Tibial artery (tissue), 4 donors: ENCODE measurements around the gene BCL11B.

Experiments used
- DNase-seq, 2 donors: peaks; one replicate each; pipeline ENCODE4 v3.0.0-alpha.2; 2019
- H3K27ac ChIP-seq, 2 donors: fragments of 200-600 bp; sonication (generic) in 1 of 2; 1 replicate in 1 of 2; 2 replicates in 1 of 2; pipeline ENCODE4 v1.5.1; 2018 to 2019; ENCODE audit warnings: mild to moderate bottlenecking in 1 of 2
- H3K27me3 ChIP-seq, 2 donors: fragments of 200-600 bp; sonication (generic) in 1 of 2; one replicate each; pipeline versions ENCODE4 v1.5.1 to v1.6.0; 2016 to 2019
- H3K36me3 ChIP-seq, 3 donors: fragments of 200-600 bp; sonication (generic) in 2 of 3; one replicate each; pipeline ENCODE4 v1.5.1; 2016 to 2019; ENCODE audit warnings: mild to moderate bottlenecking in 2 of 3
- H3K4me1 ChIP-seq, 4 donors: fragments of 200-600 bp; sonication (generic) in 2 of 4; 1 replicate in 3 of 4; 2 replicates in 1 of 4; pipeline ENCODE4 v1.5.1; 2016 to 2019
- H3K4me3 ChIP-seq, 2 donors: fragments of 200-600 bp; sonication (generic) in 1 of 2; 1 replicate in 1 of 2; 2 replicates in 1 of 2; pipeline ENCODE4 v1.5.1; 2018 to 2019; ENCODE audit warnings: mild to moderate bottlenecking in 2 of 2
- H3K9me3 ChIP-seq, 3 donors: fragments of 200-600 bp; sonication (generic) in 1 of 3; one replicate each; pipeline ENCODE4 v1.5.1; 2016 to 2019
- intact Hi-C: fragments of 100-400 bp; cut with DNase I; formaldehyde crosslinking; loops from one replicate; pipeline ENCODE4 v1.15.0; 2023; ENCODE audit warnings: low total_unique reads
- TF ChIP-seq, protein P1 (sequence below), 2 experiments: fragments of 200-600 bp in 1 of 2; fragments of 450-650 bp in 1 of 2; IDR thresholded peaks; one replicate each; pipeline ENCODE4 v1.5.1; 2017 to 2019; ENCODE audit warnings: antibody characterized with exemption in 2 of 2, mild to moderate bottlenecking in 1 of 2, moderate library complexity in 1 of 2

BCL11B gene

DNA sequence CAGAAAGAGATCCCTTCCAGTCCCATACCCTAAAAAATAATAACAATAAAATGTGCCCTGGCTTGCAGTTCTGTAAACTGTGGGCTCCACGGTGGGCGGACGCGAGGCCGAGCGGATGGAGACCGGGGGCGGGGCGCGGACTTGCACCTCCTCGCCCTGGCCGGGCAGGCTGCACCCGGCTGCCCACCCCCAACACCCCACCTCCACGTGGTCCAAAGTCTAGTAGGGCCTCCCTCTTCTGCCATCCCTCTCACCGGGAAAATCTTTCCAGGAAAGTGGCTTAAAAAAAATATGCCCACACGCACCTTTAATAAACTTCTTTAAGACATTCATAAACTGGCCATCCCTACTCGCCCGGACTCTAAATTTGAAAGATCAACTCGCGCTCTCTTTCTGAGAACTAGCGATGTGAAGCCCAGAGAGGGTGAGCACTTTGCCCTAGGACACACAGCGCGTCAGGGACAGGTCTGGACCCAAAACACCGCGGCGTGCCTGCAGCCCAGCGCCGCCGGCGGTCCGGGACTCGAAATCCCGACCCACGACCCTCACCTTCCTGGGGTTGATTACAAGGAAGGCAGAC is 1.9 kb upstream of the BCL11B start:
- DNase-seq = no peak
- Histone ChIP-seq H3K4me3 (peak overlapping the region; percentile 22 to 37), H3K36me3 (no peaks in the 10 kb centered on the region), H3K27me3 (peaks cover 0 to 70% of the 10 kb centered on the region in 2 donors), H3K9me3 (no peaks in the 10 kb centered on the region), H3K4me1 (peaks cover 0 to 54% (median 46%) of the 10 kb centered on the region in 4 donors), H3K27ac (no peak overlapping the region)
- intact Hi-C loops = no loop called here
- TF ChIP-seq, protein P1, sequence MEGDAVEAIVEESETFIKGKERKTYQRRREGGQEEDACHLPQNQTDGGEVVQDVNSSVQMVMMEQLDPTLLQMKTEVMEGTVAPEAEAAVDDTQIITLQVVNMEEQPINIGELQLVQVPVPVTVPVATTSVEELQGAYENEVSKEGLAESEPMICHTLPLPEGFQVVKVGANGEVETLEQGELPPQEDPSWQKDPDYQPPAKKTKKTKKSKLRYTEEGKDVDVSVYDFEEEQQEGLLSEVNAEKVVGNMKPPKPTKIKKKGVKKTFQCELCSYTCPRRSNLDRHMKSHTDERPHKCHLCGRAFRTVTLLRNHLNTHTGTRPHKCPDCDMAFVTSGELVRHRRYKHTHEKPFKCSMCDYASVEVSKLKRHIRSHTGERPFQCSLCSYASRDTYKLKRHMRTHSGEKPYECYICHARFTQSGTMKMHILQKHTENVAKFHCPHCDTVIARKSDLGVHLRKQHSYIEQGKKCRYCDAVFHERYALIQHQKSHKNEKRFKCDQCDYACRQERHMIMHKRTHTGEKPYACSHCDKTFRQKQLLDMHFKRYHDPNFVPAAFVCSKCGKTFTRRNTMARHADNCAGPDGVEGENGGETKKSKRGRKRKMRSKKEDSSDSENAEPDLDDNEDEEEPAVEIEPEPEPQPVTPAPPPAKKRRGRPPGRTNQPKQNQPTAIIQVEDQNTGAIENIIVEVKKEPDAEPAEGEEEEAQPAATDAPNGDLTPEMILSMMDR (IDR thresholded peaks at IDR 0.05) = no peak

DNA sequence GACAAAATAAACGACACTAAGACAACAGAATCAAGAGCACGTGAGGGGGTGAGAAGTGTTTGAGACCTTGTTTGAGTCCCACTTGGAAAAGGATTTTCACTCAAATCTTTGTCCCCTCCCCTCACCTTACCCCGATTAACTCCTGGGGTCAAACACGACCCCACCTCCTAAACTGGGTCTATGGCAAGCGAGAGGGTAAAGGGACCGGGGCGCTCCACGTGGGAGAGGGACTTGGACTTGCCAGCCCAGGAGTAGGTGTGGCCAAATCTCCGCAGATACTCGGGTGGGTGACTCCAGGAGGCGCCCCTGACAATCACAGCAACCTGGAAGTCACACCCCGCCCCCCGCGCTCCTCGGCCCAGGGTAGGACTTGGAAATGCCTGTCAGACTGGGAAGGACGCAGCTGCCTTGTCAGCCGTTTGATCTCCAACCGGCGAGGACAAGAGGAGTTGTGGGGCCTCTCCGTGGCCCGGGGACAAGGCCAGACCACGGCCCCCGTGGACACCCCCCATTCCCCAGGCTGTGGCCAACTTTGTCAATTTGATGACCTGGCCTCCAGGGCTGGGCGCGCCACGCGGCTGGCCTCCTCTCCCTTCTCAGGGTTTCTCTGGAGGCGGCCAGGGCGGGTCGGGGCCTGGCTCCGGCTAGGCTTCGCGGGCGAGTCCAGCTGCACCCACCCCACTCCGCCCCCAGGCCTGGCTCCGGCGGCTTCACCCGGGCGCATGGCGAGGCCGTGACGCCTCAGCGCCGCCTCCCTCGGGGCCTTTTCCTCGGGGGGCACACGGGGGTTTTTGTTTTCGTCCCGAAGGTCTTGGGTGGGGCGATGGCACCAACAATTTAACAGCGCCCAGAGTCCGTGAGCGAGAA is 1.1 kb upstream of the BCL11B start:
- intact Hi-C loops = no loop called here
- Histone ChIP-seq H3K27ac (no peak overlapping the region), H3K4me1 (peaks cover 0 to 54% (median 46%) of the 10 kb centered on the region in 4 donors), H3K36me3 (no peaks in the 10 kb centered on the region), H3K27me3 (peaks cover 0 to 75% of the 10 kb centered on the region in 2 donors), H3K4me3 (peak overlapping the region in 1 of 2 donors; percentile 37), H3K9me3 (no peaks in the 10 kb centered on the region)
- DNase-seq = no peak
- TF ChIP-seq, protein P1 (IDR thresholded peaks at IDR 0.05) = no peak

DNA sequence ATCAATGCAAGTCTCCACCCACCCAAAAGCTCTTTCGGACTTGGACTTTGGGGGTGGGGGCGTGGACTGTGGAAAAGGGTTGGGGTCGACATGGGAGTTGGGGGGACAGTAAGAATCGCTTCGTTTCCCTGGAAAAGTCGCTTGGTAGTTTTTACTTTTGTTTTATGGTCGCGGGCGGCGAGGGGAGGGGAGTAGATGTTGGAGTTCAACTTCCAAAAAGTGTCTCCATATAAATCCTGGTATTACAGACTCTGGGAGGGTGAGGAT is 568 bp upstream of the BCL11B start:
- no peak for DNase-seq

DNA sequence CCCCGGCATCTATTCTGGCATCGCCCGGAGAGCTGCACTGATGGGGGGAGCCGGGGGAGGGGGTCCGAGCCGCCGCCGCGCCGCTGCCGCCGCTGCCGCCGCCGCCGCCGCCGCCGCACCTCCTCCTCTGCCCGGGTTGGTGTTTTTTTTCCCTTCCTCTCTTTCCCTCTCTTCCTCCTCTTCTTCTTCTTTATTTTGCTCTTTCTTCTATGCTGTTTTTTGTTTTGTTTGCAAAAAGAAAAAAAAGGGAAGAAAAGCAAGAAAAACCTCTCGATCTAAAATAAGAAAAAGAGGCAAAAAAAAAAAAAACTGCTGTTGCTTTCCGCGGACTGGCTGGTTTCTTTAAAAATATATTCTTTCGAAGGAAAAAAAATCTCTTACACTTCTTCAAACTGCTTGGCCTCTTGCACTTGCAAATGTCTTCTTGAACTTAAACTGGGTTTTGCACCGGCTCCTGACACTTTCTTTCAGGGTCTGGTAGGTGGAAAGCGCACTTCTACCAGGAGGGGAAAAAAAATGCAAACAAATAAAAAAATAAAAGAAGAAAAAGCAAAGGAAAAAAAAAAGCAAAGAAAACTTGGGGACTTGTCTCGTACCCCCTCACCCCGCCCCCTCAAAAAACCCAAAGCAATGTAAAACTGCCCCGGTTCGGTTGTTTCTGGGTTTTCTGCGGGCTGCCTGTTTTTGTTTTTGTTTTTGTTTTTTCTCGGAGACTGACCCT is 616 bp downstream of the BCL11B start:
- TF ChIP-seq, protein P1 (IDR thresholded peaks at IDR 0.05) = no peak
- no peaks in the 10 kb centered on the region for H3K36me3 ChIP-seq
- no peak overlapping the region for H3K27ac ChIP-seq
- no peak for DNase-seq
- H3K27me3 ChIP-seq = peaks cover 0 to 86% of the 10 kb centered on the region in 2 donors
- peak overlapping the region; percentile 19 to 41 for H3K4me3 ChIP-seq
- intact Hi-C loops = no loop called here
- H3K9me3 ChIP-seq = no peaks in the 10 kb centered on the region
- H3K4me1 ChIP-seq = peaks cover 0 to 56% (median 47%) of the 10 kb centered on the region in 4 donors

More for the DNA sequence above, 568 bp upstream of the BCL11B start:
- Histone ChIP-seq H3K4me3 (peak overlapping the region; percentile 12 to 41), H3K27ac (no peak overlapping the region), H3K27me3 (peaks cover 0 to 77% of the 10 kb centered on the region in 2 donors), H3K9me3 (no peaks in the 10 kb centered on the region), H3K4me1 (peaks cover 0 to 54% (median 46%) of the 10 kb centered on the region in 4 donors), H3K36me3 (no peaks in the 10 kb centered on the region)
- TF ChIP-seq, protein P1 (IDR thresholded peaks at IDR 0.05) = no peak
- intact Hi-C loops = no loop called here

DNA sequence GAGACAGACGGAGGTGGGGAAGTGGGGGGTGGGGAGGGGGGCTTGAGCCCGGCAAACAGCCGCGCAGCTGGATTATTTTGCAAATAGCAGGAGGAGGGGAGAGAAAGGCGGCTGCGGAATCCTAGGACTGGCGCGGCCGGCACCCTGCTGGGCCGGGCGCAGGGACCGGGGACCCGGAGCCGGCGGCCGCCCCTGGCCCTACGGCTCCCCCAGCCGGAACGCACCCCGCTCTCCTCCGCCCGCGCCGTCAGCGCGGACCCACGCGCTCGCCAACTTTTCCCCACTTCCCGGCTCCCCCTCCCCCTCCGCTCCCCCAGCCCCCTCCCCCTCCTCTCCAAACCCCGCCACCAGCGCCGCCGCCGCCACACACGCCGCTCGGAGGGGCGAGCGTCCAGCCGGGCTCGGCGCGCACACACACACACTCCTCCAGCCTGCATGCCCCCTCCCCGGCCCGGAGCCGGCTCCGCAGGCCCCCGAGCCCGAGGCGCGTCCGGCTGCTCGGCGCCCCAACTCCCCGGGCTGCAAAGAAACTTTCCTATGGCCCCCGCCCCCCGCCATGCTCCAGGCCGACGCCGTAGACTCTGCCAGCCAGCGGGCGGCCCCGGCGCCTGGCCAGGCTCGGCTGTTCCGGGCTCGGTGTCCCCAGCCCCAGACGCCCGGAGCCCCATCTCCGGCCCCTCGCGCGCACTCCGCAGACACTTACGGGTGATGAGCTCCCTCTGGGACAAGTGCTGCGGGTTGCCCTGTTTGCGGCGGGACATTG is 1.4 kb downstream of the BCL11B start:
- TF ChIP-seq, protein P1 (IDR thresholded peaks at IDR 0.05) = no peak
- Histone ChIP-seq H3K9me3 (no peaks in the 10 kb centered on the region), H3K27me3 (peaks cover 0 to 85% of the 10 kb centered on the region in 2 donors), H3K4me3 (peak overlapping the region; percentile 19 to 36), H3K27ac (no peak overlapping the region), H3K4me1 (peaks cover 0 to 60% (median 47%) of the 10 kb centered on the region in 4 donors), H3K36me3 (no peaks in the 10 kb centered on the region)
- DNase-seq = peak in 1 of 2 donors; percentile 67
- intact Hi-C loops = no loop called here
